Activated CD8-positive, alpha-beta memory T cell treated with anti-CD3 and anti-CD28 coated beads, Interleukin-2, amount 50 U/mL, for 1 hour (primary cell): ENCODE results near the gene PTPRD.

Source experiments
- DNase-seq: peaks from one replicate; pipeline ENCODE4 v3.0.0-alpha.2; 2020; ENCODE audit errors: extremely low read depth

The PTPRD gene

DNA sequence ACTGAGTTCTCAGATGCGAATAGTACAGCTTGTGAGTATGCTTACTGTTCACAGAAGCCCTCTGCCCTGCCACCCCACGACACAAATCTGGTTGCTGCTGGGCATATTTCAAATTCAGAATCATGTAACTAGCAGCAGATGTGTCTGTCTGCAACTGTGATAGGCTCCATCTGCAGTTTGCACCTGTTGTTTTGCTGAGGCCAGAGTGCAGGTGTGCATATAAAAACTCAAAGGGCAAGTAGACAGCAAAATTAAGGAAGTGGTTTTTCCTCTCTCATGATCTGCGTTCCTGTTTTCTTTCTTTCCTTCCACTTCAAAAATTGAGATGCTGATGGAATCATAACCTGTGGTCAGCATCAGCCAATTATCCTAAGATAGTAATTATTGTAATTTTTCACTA, 1000.5 kb downstream of the PTPRD start:
- DNase-seq = no peak

DNA sequence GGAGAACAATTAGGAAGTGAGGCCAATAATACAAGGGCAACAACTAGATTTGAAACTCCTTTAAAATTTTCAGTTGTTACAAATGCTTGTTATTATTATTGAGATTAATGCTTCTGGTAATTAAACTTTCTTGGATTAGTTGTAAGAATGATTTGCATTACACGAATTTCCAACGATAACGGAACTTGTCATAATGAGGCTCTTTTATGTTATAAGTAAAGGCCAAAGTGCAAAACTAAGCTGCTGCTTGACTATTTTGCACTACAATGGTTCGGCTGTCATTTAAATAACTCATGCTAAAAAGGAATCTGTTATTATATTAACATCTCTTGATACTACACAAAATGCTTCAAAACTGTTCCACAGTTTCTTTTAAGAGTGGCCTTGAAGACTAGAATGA, 1007.1 kb downstream of the PTPRD start:
- DNase-seq = no peak

DNA sequence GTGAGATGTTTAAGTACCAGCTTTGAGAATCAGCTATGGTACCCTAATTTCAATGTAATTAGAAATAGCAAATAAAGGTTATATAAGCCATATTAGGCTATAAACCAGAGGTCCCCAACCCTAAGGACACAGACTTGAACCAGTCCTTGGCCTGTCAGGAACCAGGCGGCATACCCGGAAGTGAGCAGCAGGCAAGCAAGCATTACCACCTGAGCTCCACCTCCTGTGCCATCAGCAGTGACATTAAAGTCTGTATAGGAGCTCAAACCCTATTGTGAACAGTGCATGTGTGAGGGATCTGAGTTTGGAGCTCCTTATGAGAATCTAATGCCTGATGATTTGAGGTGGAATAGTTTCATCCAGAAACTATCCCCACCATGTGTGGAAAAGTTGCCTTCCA, 1009.5 kb downstream of the PTPRD start:
- no peak for DNase-seq

- DNase-seq = no peak
Observed at GRCh38 chr9:9598723-9599122, 1014.1 kb downstream of the PTPRD start.

- DNase-seq = no peak
Observed at GRCh38 chr9:9592104-9592503, 1020.7 kb downstream of the PTPRD start.

DNA sequence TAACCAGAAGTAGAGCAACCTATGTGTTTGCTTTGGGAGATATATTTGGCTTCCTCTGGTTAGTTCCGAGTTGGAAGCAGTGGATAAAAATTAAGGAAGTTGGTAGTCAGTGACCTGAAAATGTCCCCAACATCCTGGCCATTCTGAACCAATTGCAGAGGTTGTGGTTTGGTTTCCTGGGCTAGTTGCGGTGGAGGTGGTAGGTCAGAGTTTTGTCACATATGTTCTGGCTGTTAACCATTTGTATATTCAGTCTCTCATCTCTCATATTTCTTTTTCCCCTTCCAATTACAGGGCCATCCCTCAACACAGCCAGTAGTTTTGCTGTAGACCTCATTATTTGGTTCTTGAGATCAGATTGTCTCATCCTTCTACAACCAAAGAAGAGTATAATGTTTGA, 1026.9 kb downstream of the PTPRD start:
- DNase-seq = no peak

DNA sequence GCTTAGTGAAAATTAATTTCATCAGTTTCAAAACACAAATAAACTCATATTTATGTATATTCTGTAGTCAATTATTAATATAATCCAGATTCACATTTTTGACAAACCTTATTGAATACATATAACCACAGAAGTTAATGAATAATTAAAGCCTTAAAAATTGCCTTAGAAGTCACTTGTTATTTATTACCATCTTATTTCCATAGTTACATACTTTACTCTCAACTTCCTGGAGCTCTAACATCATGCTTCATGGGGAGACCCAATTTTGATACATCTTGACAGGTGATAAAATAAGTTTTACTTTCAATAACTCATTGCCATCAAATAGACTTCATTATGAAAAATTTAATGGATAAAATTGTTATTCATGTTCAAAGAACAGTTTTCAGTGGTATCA, 1038.7 kb downstream of the PTPRD start:
- no peak for DNase-seq

GRCh38 chr9:9565700-9566099, 1047.1 kb downstream of the PTPRD start:
- DNase-seq = no peak

DNA sequence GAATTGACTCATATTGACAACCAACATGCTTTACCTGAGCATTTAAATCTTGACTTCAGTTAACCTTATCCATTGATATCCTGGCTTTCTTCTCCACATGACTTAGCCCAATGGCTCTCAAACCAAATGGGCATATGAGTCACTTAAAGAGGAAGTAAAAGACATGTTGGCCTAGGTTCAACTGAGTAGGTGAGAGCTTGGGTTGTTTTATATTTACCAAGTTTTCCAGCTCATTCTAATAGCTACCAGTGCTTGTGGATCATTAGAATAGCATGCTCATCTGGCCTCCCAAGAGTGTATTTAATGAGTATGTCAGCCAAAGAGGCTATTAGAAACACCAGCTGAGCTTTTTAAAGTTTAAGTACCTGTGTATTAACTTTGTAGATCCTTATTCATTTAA, 1049.0 kb downstream of the PTPRD start:
- no peak for DNase-seq

- no peak for DNase-seq
Observed at GRCh38 chr9:9560382-9561035, 1052.3 kb downstream of the PTPRD start.

DNA sequence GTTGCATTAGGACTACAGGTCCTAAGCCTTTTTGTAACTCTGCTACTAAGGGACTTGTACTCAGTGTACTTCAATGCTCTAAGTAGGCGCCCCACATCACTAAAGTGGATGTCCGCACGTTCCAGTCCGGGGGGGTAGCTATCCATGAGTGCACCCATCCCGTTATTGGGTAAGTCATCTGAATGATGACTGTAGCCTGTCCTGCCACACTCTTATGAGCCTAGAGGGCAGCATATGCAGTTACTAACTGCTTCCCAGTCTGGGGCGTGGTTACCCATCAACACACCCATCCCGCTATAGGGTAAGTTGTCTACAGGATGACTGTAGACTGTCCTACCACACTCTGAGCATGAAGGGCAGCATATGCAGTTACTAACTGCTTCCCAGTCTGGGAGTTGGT, 1053.9 kb downstream of the PTPRD start:
- no peak for DNase-seq

- no peak for DNase-seq
Observed at GRCh38 chr9:9557804-9558334, 1054.9 kb downstream of the PTPRD start.

DNA sequence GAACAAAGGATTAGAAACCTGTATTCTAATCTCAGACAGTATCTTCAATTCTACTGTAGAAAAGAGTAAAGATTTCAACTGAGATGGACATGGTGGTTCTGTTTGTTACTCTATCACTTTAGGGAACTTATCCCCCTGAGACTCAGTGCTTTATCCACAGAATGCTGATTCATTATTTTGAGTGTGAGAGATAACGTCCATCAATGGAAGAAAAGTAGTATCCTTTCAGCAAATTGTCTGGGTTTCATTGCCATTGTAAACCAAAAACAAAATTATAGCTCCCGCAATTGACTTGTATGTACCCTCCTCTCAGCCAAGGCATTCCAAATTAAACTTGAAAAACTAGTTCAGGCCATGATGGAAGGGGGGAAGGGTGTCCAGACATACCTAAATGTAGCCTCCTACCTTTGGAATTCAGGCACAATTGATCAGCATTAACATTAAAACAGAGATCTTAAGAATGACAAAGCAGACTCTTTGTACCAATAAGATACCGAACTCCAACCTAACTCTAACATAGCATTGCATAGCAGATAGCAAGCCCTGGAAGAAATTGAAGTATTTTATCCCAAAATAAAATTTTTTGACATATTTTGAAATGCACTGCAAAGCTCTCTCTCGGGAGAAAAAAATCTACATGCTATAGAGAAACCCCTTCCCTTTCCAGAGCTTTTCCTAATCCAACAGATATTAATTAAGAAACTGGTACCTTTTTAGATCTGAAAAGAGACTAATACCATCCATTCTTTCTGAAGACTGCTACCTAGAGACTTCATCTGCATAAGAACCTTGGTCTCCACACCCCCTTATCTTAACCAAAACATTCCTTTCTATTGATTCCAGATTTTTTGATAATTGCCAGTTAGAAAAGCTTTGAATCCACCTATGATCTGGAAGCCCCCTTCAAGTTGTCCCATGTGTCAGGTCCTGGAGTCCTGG, 1055.7 kb downstream of the PTPRD start:
- no peak for DNase-seq

DNA sequence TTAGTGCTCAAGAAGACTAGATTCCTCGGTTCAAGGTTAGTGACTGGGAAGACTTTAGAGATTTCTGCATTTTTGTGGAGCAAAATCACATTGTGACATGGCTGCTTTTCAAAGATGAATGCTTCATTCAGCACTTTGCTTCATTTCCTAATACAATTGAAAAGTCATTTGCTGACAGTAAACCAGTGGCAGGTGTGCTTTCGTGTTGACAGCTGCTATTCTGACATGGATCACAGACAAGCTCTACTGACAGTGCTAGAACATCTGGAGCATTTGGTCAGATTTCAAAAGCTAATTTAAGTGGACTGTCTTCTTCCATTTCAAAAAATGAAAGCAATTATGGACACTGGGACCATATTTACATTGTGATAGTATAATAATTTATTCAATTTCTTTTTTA, 1060.1 kb downstream of the PTPRD start:
- DNase-seq = no peak

- no peak for DNase-seq
Observed at GRCh38 chr9:9538766-9539165, 1074.0 kb downstream of the PTPRD start.

DNA sequence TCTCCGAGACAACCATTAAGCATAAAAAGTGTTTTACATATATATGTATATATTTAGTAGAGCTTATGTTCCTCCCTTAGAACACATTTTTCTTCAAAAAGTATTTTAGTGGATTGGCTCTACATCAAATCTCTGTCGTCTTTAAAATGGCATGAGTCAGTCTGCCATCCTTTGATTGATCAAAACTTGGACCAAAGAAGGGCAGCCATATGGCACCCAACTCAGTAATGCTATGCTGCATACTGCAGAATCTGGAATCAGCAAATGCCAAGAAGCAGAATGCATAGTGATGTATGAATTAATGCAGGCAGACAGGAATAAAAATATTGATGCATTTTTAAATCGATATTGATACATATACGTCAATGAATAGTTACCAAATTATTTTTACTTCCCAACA, 1074.4 kb downstream of the PTPRD start:
- DNase-seq = no peak

DNA sequence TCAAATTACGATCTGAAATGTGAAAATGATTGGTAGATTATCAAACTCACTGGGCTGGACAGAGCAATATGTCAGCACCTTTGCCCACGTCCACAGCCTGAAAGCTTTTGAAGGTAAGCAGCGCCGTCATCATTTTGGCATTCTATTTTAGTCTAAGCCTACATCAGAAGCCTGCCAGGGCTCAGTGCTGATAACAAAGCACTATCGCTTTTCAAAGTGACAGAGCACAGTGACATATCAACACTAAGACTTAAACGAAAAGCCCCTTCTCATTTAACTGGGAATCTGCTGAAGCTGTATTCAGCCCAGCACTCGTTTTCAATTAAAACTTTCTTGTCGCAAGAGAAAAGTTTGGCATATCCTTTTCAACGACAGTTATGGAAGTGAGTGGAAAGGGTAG, 1076.3 kb downstream of the PTPRD start:
- DNase-seq = no peak

DNA sequence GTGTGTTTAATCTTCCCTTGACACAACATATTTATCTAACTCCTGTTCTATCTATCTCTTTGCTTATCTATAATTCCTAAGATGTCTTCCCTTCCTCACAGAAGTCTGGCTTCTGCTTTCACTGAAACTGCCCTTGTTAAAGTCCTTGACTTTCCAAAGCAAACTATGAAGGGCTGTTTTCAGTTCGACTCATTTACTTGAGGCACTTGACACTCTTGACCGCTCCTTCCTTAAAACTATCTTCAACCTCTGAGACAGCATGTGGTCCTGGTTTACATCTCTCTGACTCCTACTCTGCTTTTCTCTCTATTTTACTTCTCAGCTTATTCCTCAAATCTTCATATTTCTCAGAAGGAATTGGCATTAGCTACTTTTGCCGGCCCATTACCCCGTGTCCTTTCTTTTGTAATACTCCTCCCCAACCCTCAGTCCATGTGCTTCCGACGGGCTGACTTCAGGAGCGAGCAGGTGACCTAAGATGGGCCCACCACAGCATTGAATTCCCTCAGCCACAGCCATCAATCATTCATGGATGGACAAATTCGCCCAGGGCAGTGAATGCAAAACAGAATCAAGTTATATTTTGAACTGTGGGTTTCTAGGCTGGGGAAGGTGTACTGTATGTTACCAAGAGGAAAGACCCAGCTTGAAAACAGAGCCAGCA, 1089.2 kb downstream of the PTPRD start:
- DNase-seq = no peak

DNA sequence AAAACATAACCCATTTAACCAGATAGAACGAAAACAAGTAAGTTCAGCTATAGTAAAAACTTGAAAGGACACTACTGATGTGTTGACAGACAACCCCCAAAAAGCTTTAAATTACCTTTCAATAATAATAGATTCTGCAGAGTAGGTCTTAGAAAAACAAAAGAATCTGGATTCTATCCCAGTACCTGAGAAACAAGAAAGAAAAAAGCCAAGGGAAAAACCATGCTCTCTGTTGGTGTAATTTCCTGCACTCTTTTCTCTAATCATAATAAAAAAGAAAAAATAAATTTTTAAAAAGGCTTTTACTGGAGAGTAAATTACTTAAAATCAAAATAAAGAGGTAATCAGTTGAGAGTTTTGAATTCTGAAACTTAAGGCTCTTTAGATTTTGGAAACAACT, 1090.4 kb downstream of the PTPRD start:
- no peak for DNase-seq

DNA sequence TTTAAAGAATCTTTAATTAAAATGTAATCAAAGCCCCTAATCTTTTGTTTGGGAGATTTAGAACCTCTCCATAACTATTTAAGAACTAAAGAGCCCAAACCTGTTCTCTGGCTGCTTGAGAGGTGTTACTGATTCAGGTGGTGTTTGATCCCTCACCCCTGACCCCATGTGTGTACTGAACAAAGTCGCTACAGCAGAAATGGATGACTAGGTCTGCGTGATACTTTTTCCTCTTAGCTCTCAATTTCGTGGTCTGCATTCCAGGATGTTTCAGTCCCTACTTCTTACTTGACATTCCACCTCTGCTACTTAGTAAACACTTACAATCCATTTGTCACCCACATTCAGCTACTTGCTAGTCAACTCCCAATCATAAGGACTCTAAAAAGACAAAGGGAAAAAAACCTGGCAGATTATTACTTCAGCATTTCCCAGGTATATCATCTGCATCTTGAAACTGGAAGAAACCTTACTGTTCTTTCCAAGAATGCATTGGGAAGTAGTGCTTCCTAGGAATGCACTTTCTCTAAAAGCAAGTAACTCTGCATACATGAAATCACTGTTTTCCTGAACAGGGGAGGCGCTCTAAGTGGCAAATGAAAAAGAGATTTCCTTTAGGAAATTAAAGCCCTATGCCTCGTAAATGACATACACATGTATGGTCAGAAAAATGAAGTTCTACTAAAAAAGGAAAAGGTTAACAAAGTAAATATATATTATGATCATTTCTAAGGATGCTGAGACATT, 1091.6 kb downstream of the PTPRD start:
- DNase-seq = no peak

DNA sequence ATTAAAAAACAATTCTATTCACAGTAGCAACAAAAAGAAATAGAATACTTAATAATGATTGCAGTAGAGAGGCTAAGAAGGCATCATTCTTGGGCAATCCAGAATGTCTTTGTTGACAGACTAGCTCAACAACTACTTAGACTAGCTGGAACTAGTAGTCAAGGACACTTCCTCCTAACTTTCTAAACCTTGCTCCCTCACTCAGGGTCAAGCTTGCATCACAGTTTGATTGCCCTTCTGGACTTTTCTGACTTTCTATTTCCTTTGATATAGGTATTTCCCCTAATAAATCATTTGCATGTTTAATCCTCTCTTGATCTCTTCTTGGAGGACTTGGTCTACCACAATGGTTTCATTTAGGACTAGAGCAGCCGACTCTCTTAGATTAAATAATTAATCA, 1107.9 kb downstream of the PTPRD start:
- DNase-seq = no peak

- no peak for DNase-seq
Observed at GRCh38 chr9:9499546-9499945, 1113.3 kb downstream of the PTPRD start.
